HUES6 (cell line): ENCODE measurements around the gene EEFSEC.

Experiments used
- H3K27ac ChIP-seq: 2 replicates; pipeline ENCODE4 v1.7.0; 2013; ENCODE audit warnings: low read depth, mild to moderate bottlenecking, low read length, inconsistent platforms
- H3K27me3 ChIP-seq: 2 replicates; pipeline ENCODE4 v1.6.1; 2013; ENCODE audit warnings: low read length; ENCODE audit not compliant: control insufficient read depth, insufficient read depth
- H3K36me3 ChIP-seq: 2 replicates; pipeline ENCODE4 v1.6.1; 2013; ENCODE audit warnings: low read length; ENCODE audit not compliant: control insufficient read depth, insufficient read depth
- H3K4me1 ChIP-seq: 2 replicates; pipeline ENCODE4 v1.6.1; 2013; ENCODE audit warnings: low read length; ENCODE audit not compliant: control insufficient read depth, insufficient read depth
- H3K4me3 ChIP-seq: 2 replicates; pipeline ENCODE4 v1.5.1; 2013; ENCODE audit warnings: low read depth, low read length
- H3K9ac ChIP-seq: one replicate; pipeline ENCODE4 v1.6.1; 2013; ENCODE audit warnings: mild to moderate bottlenecking, low read length
- H3K9me3 ChIP-seq: 2 replicates; pipeline ENCODE4 v1.6.1; 2013; ENCODE audit warnings: low read depth, low read length; ENCODE audit not compliant: control insufficient read depth, insufficient read depth

EEFSEC gene

GRCh38 chr3:128174675-128175590 is 21.7 kb downstream of the EEFSEC start:
- Histone ChIP-seq H3K9ac (no peak overlapping the region), H3K27ac (no peak overlapping the region), H3K4me1 (peaks cover 42% of the 10 kb centered on the region), H3K4me3 (no peak overlapping the region), H3K9me3 (no peaks in the 10 kb centered on the region), H3K27me3 (no peaks in the 10 kb centered on the region), H3K36me3 (no peaks in the 10 kb centered on the region)

- Histone ChIP-seq H3K4me1 (peaks cover 42% of the 10 kb centered on the region), H3K36me3 (no peaks in the 10 kb centered on the region), H3K27ac (no peak overlapping the region), H3K9ac (no peak overlapping the region), H3K4me3 (no peak overlapping the region), H3K27me3 (no peaks in the 10 kb centered on the region), H3K9me3 (no peaks in the 10 kb centered on the region)
Observed at GRCh38 chr3:128175768-128176167, 22.5 kb downstream of the EEFSEC start.

DNA sequence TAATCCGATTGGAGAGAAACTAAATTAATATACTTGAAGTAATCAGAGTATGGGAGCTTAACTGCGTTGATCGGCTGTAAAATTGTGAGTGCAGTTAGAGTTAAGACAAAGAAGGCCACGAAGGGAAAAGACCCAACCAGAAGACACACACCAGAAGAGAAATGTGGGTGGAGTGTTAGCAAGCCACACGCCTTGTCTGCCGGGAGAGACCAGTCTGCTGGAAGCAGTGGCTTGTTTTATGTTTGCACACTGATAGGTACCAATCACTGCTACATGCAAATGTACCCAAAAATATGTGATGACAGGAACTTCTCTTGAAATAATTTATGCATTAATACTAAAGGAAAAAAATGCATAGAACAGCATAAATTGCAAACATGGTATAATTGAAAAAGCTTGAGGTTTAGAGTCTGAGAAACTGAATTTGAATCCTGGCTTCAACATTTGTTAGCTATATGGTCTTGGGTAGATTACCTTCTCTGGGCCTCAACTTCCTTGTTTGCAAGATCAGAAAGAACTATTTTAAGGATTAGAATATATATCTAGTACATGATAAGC is 23.1 kb downstream of the EEFSEC start:
- H3K4me3 ChIP-seq = no peak overlapping the region
- H3K4me1 ChIP-seq = peaks cover 42% of the 10 kb centered on the region
- H3K9ac ChIP-seq = no peak overlapping the region
- no peaks in the 10 kb centered on the region for H3K9me3 ChIP-seq
- no peaks in the 10 kb centered on the region for H3K36me3 ChIP-seq
- no peak overlapping the region for H3K27ac ChIP-seq
- no peaks in the 10 kb centered on the region for H3K27me3 ChIP-seq

DNA sequence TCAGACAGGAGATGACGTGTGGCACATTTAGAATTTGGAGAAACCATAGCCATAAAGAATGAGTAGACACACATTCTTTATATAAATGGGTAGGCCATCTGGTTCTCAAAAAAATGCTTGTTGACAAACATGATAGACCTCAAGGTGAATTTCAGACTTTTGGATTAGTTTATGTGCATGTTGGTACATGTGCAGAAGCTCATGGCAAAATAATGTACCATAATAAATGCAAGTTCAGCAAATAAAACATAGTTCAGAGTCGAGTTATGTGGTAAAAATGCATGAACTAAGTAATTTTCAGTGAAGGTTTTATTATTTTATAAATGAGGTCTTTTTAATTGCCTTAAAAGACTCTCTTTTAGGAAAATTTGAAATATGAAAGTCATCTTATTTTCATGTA is 24.6 kb downstream of the EEFSEC start:
- Histone ChIP-seq H3K4me1 (peaks cover 42% of the 10 kb centered on the region), H3K9ac (no peak overlapping the region), H3K9me3 (no peaks in the 10 kb centered on the region), H3K4me3 (no peak overlapping the region), H3K36me3 (no peaks in the 10 kb centered on the region), H3K27ac (no peak overlapping the region), H3K27me3 (no peaks in the 10 kb centered on the region)

GRCh38 chr3:128178782-128179483 is 25.7 kb downstream of the EEFSEC start:
- Histone ChIP-seq H3K36me3 (no peaks in the 10 kb centered on the region), H3K27ac (no peak overlapping the region), H3K9me3 (no peaks in the 10 kb centered on the region), H3K4me1 (peaks cover 34% of the 10 kb centered on the region), H3K9ac (no peak overlapping the region), H3K4me3 (no peak overlapping the region), H3K27me3 (no peaks in the 10 kb centered on the region)

DNA sequence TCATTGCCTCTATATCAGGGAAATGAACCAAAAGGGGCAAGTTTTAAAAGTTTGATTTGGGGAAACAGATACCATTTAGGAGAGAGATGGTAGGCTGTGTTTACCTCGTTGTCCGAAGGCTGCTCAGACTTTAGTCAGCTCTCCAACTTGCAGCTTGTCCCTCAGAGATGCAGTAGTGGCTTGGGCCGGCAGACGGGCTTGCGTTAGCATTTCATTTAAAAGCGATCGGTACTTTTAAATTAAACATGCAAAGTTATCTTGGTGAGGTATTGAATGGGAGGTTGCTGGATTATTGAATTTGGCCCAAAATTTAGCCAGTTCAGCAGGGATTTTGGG is 26.2 kb downstream of the EEFSEC start:
- Histone ChIP-seq H3K4me1 (peaks cover 29% of the 10 kb centered on the region), H3K27ac (no peak overlapping the region), H3K36me3 (no peaks in the 10 kb centered on the region), H3K9me3 (no peaks in the 10 kb centered on the region), H3K27me3 (no peaks in the 10 kb centered on the region), H3K4me3 (no peak overlapping the region), H3K9ac (no peak overlapping the region)

DNA sequence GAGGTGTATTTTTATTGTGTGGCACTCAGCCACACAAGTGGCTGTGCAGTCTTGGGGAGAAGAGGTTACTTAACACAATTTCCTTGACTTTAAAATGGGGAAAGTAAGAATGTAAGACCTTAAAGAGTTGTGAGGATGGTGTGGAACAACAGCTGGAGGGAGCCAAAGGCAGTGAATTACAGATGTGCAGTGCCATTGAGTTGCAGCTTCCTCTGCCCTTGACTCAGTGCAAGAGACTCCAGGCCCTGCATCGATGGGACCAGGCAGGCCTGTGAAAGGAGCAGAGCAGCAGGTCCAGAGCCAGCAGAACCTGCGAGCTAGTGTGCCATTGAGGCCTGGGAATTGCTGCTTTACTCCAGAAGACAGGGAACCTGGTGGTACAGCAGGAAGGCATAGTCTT is 27.2 kb downstream of the EEFSEC start:
- H3K9me3 ChIP-seq = no peaks in the 10 kb centered on the region
- H3K36me3 ChIP-seq = no peaks in the 10 kb centered on the region
- no peak overlapping the region for H3K27ac ChIP-seq
- H3K4me3 ChIP-seq = no peak overlapping the region
- no peak overlapping the region for H3K9ac ChIP-seq
- no peaks in the 10 kb centered on the region for H3K27me3 ChIP-seq
- peaks cover 19% of the 10 kb centered on the region for H3K4me1 ChIP-seq

- Histone ChIP-seq H3K9ac (no peak overlapping the region), H3K9me3 (peaks cover 4% of the 10 kb centered on the region; the same call in 1 of the 2 replicates), H3K27me3 (no peaks in the 10 kb centered on the region), H3K4me1 (peaks cover 19% of the 10 kb centered on the region), H3K27ac (no peak overlapping the region), H3K36me3 (no peaks in the 10 kb centered on the region), H3K4me3 (no peak overlapping the region)
Observed at GRCh38 chr3:128180913-128181312, 27.6 kb downstream of the EEFSEC start.

- Histone ChIP-seq H3K9me3 (peaks cover 4% of the 10 kb centered on the region; the same call in 1 of the 2 replicates), H3K27ac (no peak overlapping the region), H3K9ac (no peak overlapping the region), H3K27me3 (no peaks in the 10 kb centered on the region), H3K4me3 (no peak overlapping the region), H3K4me1 (peaks cover 15% of the 10 kb centered on the region), H3K36me3 (no peaks in the 10 kb centered on the region)
Observed at GRCh38 chr3:128182656-128183055, 29.4 kb downstream of the EEFSEC start.

GRCh38 chr3:128185630-128186447 is 32.6 kb downstream of the EEFSEC start:
- H3K27ac ChIP-seq = no peak overlapping the region
- no peak overlapping the region for H3K9ac ChIP-seq

More at GRCh38 chr3:128185630-128186447, 32.6 kb downstream of the EEFSEC start:
- H3K4me1 ChIP-seq = no peaks in the 10 kb centered on the region
- H3K9me3 ChIP-seq = peaks cover 4% of the 10 kb centered on the region; the same call in 1 of the 2 replicates
- H3K4me3 ChIP-seq = no peak overlapping the region
- no peaks in the 10 kb centered on the region for H3K27me3 ChIP-seq
- H3K36me3 ChIP-seq = no peaks in the 10 kb centered on the region
